ENCODE data around the gene FBN1. TPM values are rescaled to one million over a fixed set of nuclear protein-coding genes. Genes with fewer than 3 reads are reported as not detected.

Gene FBN1
- total and polyA plus RNA-seq, 2 donors: 6.3 to 19.5 TPM

DNA sequence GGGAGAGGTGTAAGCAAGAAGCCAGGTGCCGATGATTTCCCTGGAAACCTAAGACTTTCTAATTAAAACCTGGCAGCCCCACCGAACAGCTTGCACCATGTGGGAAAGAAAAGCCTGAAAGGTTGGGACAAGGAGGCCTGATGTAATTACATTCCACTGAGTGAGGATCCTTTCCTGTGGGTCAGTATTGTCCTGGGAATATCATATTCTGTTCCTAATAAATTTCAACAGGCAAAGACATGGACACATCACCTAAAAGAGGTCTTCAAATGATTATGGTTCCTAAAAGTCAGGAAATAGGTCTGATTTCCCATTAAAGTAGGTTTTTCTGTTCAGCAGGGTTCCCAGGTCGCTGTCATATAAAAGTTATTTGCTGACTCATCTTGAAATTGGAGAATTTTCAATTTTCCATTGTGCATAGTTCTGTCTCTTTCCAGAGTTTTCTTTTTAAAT lies 255.8 kb downstream of the FBN1 start:
- Histone ChIP-seq H3K27ac (ENCODE audit: low read depth in 1 of 2, low read length in 1 of 2) (no peak overlapping the region), H3K27me3 (ENCODE audit: control insufficient read depth in 2 of 2, insufficient read depth in 1 of 2, low read length in 1 of 2) (no peaks in the 10 kb centered on the region), H3K4me3 (ENCODE audit: low read length in 2 of 2) (no peak overlapping the region), H3K4me1 (ENCODE audit: control insufficient read depth in 2 of 2, insufficient read depth in 2 of 2, low read length in 2 of 2) (no peaks in the 10 kb centered on the region), H3K36me3 (ENCODE audit: control insufficient read depth in 2 of 2, insufficient read depth in 2 of 2, low read length in 1 of 2) (no peaks in the 10 kb centered on the region), H3K9me3 (ENCODE audit: control insufficient read depth in 2 of 2, insufficient read depth in 1 of 2, low read length in 1 of 2) (no peaks in the 10 kb centered on the region)
- 92% methylated on average over 3 of the region's 3 CpGs for WGBS
- no peak for DNase-seq (ENCODE audit: low read depth in 6 of 9, low spot score in 9 of 9)

DNA sequence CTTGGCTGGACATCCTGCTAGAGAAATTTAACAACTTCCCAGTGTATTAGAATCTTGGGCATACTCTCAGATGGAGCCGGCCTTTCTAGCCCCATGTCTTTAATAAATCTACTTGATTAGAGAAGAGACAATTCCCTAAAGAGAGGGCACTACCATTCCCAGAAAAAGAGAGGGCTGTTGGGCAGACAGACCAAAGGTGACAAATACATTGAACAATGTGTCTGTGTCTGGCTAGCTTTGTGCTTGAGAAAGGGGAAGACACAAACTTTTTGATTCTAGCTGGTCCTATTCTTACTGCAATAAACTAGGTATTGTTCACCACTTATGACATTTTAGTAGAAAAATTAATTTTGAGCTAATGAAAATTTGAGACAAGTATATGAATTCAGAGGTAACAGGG lies 256.6 kb downstream of the FBN1 start:
- DNase-seq (ENCODE audit: low read depth in 6 of 9, low spot score in 9 of 9): no peak
- H3K36me3 ChIP-seq (ENCODE audit: control insufficient read depth in 2 of 2, insufficient read depth in 2 of 2, low read length in 1 of 2): no peaks in the 10 kb centered on the region
- no peaks in the 10 kb centered on the region for H3K27me3 ChIP-seq (ENCODE audit: control insufficient read depth in 2 of 2, insufficient read depth in 1 of 2, low read length in 1 of 2)
- H3K9me3 ChIP-seq (ENCODE audit: control insufficient read depth in 2 of 2, insufficient read depth in 1 of 2, low read length in 1 of 2): no peaks in the 10 kb centered on the region
- H3K4me1 ChIP-seq (ENCODE audit: control insufficient read depth in 2 of 2, insufficient read depth in 2 of 2, low read length in 2 of 2): no peaks in the 10 kb centered on the region
- H3K27ac ChIP-seq (ENCODE audit: low read depth in 1 of 2, low read length in 1 of 2): no peak overlapping the region
- H3K4me3 ChIP-seq (ENCODE audit: low read length in 2 of 2): no peak overlapping the region
- 92% methylated on average over 1 of the region's 1 CpG for WGBS

DNA sequence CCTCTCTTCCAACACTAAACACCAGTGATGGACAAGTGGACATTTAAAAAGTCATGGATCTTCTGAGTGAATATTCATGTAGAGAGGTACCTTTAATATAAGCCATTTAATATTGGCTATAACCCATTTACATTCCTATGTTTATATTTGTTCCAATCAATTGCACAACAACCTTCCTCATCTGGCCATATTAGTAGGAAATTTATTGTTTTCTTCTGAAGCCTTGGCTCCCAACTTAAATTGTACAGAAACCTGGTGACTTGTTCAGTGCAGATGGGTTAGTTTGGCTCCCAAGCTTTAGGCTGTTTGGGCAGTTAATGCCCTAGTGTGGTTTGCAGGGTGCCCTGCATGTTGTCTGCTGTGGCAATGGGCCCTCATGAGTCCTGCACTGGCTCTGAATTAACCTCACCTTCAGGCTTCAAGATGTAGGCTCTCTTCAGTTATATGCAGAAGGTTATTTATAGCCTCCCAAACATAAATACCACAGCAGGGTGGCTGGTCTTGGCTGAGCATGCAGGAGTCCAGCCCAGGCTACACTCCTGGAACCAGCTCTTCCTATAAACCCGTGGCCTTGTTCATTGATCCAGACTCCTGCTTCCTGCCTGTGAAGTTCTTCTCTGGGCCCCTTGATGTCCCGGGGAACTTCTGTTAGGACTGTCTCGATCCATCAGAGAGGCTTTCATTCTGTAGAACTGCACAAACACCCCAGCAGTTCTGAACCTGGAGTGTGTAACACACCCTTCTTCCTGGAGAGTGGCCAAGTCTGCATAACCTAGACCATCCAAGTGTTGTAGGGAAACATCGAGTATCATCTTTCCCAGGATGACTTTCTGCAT lies 257.3 kb downstream of the FBN1 start:
- no peaks in the 10 kb centered on the region for H3K9me3 ChIP-seq (ENCODE audit: control insufficient read depth in 2 of 2, insufficient read depth in 1 of 2, low read length in 1 of 2)
- H3K4me1 ChIP-seq (ENCODE audit: control insufficient read depth in 2 of 2, insufficient read depth in 2 of 2, low read length in 2 of 2): no peaks in the 10 kb centered on the region
- H3K4me3 ChIP-seq (ENCODE audit: low read length in 2 of 2): no peak overlapping the region
- H3K36me3 ChIP-seq (ENCODE audit: control insufficient read depth in 2 of 2, insufficient read depth in 2 of 2, low read length in 1 of 2): no peaks in the 10 kb centered on the region
- DNase-seq (ENCODE audit: low read depth in 6 of 9, low spot score in 9 of 9): peak in 1 of 9 donors; percentile 13
- no peak overlapping the region for H3K27ac ChIP-seq (ENCODE audit: low read depth in 1 of 2, low read length in 1 of 2)
- H3K27me3 ChIP-seq (ENCODE audit: control insufficient read depth in 2 of 2, insufficient read depth in 1 of 2, low read length in 1 of 2): no peaks in the 10 kb centered on the region
- WGBS: 89% methylated on average over 4 of the region's 4 CpGs

DNA sequence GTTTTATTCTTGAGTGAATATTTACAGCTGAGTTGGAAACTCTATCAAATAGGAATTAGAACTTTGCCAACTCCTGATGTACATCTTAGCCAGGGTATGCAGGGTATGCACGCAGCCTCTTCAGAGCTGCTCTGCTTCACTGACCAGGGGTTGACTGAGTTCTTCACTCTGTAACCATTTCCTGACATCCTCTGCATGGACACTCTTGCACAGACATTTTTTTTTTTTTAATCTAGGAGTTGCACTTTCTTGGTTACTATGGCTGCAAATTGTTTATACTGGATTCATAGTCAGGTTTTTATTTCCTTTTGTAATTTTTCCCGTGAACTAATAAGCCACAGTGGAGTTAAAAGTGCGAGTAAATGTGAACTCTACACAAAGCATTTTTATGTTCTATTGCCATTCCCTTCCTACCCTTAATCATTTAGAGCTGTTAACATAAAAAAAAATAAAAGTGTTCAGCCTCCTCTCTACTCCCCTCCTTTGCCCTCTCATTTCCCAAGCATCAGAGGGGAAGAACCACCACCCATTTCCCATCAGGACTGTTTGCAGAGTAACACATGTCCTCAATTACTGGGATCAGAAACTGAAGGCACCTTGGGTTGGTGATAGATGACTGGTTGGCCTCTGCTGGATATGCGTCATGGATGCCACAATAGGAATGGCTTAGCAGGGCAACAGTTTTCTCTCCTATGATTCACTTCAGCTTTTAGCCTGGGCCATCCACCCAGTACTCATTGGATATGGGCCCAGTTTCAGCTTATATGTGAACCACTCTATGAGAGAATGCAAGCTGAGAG lies 260.3 kb downstream of the FBN1 start:
- Histone ChIP-seq H3K36me3 (ENCODE audit: control insufficient read depth in 2 of 2, insufficient read depth in 2 of 2, low read length in 1 of 2) (no peaks in the 10 kb centered on the region), H3K27ac (ENCODE audit: low read depth in 1 of 2, low read length in 1 of 2) (no peak overlapping the region), H3K27me3 (ENCODE audit: control insufficient read depth in 2 of 2, insufficient read depth in 1 of 2, low read length in 1 of 2) (no peaks in the 10 kb centered on the region), H3K4me1 (ENCODE audit: control insufficient read depth in 2 of 2, insufficient read depth in 2 of 2, low read length in 2 of 2) (no peaks in the 10 kb centered on the region), H3K9me3 (ENCODE audit: control insufficient read depth in 2 of 2, insufficient read depth in 1 of 2, low read length in 1 of 2) (no peaks in the 10 kb centered on the region), H3K4me3 (ENCODE audit: low read length in 2 of 2) (no peak overlapping the region)
- 95% methylated on average over 4 of the region's 4 CpGs for WGBS
- no peak for DNase-seq (ENCODE audit: low read depth in 6 of 9, low spot score in 9 of 9)

- H3K9me3 ChIP-seq (ENCODE audit: control insufficient read depth in 2 of 2, insufficient read depth in 1 of 2, low read length in 1 of 2): no peaks in the 10 kb centered on the region
- no peak overlapping the region for H3K27ac ChIP-seq (ENCODE audit: low read depth in 1 of 2, low read length in 1 of 2)
- no peaks in the 10 kb centered on the region for H3K27me3 ChIP-seq (ENCODE audit: control insufficient read depth in 2 of 2, insufficient read depth in 1 of 2, low read length in 1 of 2)
- WGBS: 97% methylated on average over 3 of the region's 3 CpGs
- H3K4me3 ChIP-seq (ENCODE audit: low read length in 2 of 2): no peak overlapping the region
- H3K4me1 ChIP-seq (ENCODE audit: control insufficient read depth in 2 of 2, insufficient read depth in 2 of 2, low read length in 2 of 2): no peaks in the 10 kb centered on the region
- H3K36me3 ChIP-seq (ENCODE audit: control insufficient read depth in 2 of 2, insufficient read depth in 2 of 2, low read length in 1 of 2): no peaks in the 10 kb centered on the region
- DNase-seq (ENCODE audit: low read depth in 6 of 9, low spot score in 9 of 9): no peak
Observed at GRCh38 chr15:48384616-48385015, 260.9 kb downstream of the FBN1 start.

GRCh38 chr15:48383031-48383430 lies 262.5 kb downstream of the FBN1 start:
- WGBS: 96% methylated on average over 2 of the region's 2 CpGs

GRCh38 chr15:48381861-48382260 lies 263.6 kb downstream of the FBN1 start:
- Histone ChIP-seq H3K27me3 (ENCODE audit: control insufficient read depth in 2 of 2, insufficient read depth in 1 of 2, low read length in 1 of 2) (no peaks in the 10 kb centered on the region), H3K4me1 (ENCODE audit: control insufficient read depth in 2 of 2, insufficient read depth in 2 of 2, low read length in 2 of 2) (no peaks in the 10 kb centered on the region), H3K36me3 (ENCODE audit: control insufficient read depth in 2 of 2, insufficient read depth in 2 of 2, low read length in 1 of 2) (no peaks in the 10 kb centered on the region), H3K27ac (ENCODE audit: low read depth in 1 of 2, low read length in 1 of 2) (no peak overlapping the region), H3K9me3 (ENCODE audit: control insufficient read depth in 2 of 2, insufficient read depth in 1 of 2, low read length in 1 of 2) (no peaks in the 10 kb centered on the region), H3K4me3 (ENCODE audit: low read length in 2 of 2) (no peak overlapping the region)
- no peak for DNase-seq (ENCODE audit: low read depth in 6 of 9, low spot score in 9 of 9)
- WGBS: 60% methylated on average over 4 of the region's 4 CpGs

More at GRCh38 chr15:48383031-48383430, 262.5 kb downstream of the FBN1 start:
- H3K27me3 ChIP-seq (ENCODE audit: control insufficient read depth in 2 of 2, insufficient read depth in 1 of 2, low read length in 1 of 2): no peaks in the 10 kb centered on the region
- no peaks in the 10 kb centered on the region for H3K36me3 ChIP-seq (ENCODE audit: control insufficient read depth in 2 of 2, insufficient read depth in 2 of 2, low read length in 1 of 2)
- H3K4me1 ChIP-seq (ENCODE audit: control insufficient read depth in 2 of 2, insufficient read depth in 2 of 2, low read length in 2 of 2): no peaks in the 10 kb centered on the region
- no peak overlapping the region for H3K4me3 ChIP-seq (ENCODE audit: low read length in 2 of 2)
- DNase-seq (ENCODE audit: low read depth in 6 of 9, low spot score in 9 of 9): no peak
- H3K9me3 ChIP-seq (ENCODE audit: control insufficient read depth in 2 of 2, insufficient read depth in 1 of 2, low read length in 1 of 2): no peaks in the 10 kb centered on the region
- no peak overlapping the region for H3K27ac ChIP-seq (ENCODE audit: low read depth in 1 of 2, low read length in 1 of 2)

DNA sequence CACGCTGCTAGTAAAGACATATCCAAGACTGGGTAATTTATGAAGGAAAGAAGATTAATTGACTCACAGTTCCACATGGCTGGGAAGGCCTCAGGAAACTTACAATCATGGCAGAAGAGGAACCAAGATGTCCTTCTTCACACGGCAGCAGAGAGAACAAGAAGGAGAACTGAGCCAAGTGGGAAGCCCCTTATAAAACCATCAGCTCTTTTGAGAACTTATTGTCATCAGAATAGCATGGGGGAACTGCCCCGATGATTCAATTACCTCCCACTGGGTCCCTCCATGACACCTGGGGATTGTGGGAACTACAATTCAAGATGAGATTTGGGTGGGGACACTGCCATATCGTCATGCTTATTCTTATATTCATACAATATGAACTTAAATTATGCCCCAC lies 265.3 kb downstream of the FBN1 start:
- H3K4me3 ChIP-seq (ENCODE audit: low read length in 2 of 2): no peak overlapping the region
- no peaks in the 10 kb centered on the region for H3K4me1 ChIP-seq (ENCODE audit: control insufficient read depth in 2 of 2, insufficient read depth in 2 of 2, low read length in 2 of 2)
- H3K9me3 ChIP-seq (ENCODE audit: control insufficient read depth in 2 of 2, insufficient read depth in 1 of 2, low read length in 1 of 2): no peaks in the 10 kb centered on the region
- no peak overlapping the region for H3K27ac ChIP-seq (ENCODE audit: low read depth in 1 of 2, low read length in 1 of 2)
- 95% methylated on average over 4 of the region's 4 CpGs for WGBS
- no peak for DNase-seq (ENCODE audit: low read depth in 6 of 9, low spot score in 9 of 9)
- no peaks in the 10 kb centered on the region for H3K36me3 ChIP-seq (ENCODE audit: control insufficient read depth in 2 of 2, insufficient read depth in 2 of 2, low read length in 1 of 2)
- H3K27me3 ChIP-seq (ENCODE audit: control insufficient read depth in 2 of 2, insufficient read depth in 1 of 2, low read length in 1 of 2): no peaks in the 10 kb centered on the region

DNA sequence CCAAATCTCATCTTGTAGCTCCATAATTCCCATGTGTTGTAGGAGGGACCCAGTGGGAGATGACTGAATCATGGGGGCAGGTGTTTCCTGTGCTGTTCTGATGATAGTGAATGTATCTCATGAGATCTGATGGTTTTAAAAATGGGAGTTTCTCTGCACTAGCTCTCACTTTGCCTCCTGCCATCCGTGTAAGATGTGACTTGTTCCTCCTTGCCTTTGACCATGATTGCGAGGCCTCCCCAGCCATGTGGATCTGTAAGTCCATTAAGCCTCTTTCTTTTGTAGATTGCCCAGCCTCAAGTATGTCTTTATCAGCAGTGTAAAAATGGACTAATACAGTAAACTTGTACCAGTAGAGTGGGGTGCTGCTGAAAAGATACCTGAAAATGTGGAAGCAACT lies 269.7 kb downstream of the FBN1 start:
- H3K27ac ChIP-seq (ENCODE audit: low read depth in 1 of 2, low read length in 1 of 2): no peak overlapping the region
- no peak for DNase-seq (ENCODE audit: low read depth in 6 of 9, low spot score in 9 of 9)
- H3K4me1 ChIP-seq (ENCODE audit: control insufficient read depth in 2 of 2, insufficient read depth in 2 of 2, low read length in 2 of 2): no peaks in the 10 kb centered on the region
- WGBS: 91% methylated on average over 2 of the region's 2 CpGs
- no peaks in the 10 kb centered on the region for H3K27me3 ChIP-seq (ENCODE audit: control insufficient read depth in 2 of 2, insufficient read depth in 1 of 2, low read length in 1 of 2)
- H3K36me3 ChIP-seq (ENCODE audit: control insufficient read depth in 2 of 2, insufficient read depth in 2 of 2, low read length in 1 of 2): no peaks in the 10 kb centered on the region
- H3K9me3 ChIP-seq (ENCODE audit: control insufficient read depth in 2 of 2, insufficient read depth in 1 of 2, low read length in 1 of 2): no peaks in the 10 kb centered on the region
- no peak overlapping the region for H3K4me3 ChIP-seq (ENCODE audit: low read length in 2 of 2)

All from thymus (tissue), 11 donors.